Gastroesophageal sphincter (tissue), 3 donors: ENCODE results near the gene CHKB.

Experiments
- EP300 ChIP-seq: sonication (generic); formaldehyde crosslinking; IDR thresholded peaks from one replicate; pipeline ENCODE4 v1.6.1; 2017; ENCODE audit warnings: antibody characterized with exemption, mild to moderate bottlenecking
- TF ChIP-seq, protein P1 (sequence below), 4 experiments: fragments of 200-600 bp in 2 of 4; fragments of 450-650 bp in 2 of 4; sonication (generic) in 1 of 4; IDR thresholded peaks; one replicate each; pipeline ENCODE4 v1.5.1; 2017 to 2019; ENCODE audit warnings: antibody characterized with exemption in 4 of 4, mild to moderate bottlenecking in 2 of 4, moderate library complexity in 2 of 4

GRCh38 chr22:50577697-50577986, 5.0 kb downstream of the CHKB start:
- TF ChIP-seq EP300 = no peak
- TF ChIP-seq, protein P1, sequence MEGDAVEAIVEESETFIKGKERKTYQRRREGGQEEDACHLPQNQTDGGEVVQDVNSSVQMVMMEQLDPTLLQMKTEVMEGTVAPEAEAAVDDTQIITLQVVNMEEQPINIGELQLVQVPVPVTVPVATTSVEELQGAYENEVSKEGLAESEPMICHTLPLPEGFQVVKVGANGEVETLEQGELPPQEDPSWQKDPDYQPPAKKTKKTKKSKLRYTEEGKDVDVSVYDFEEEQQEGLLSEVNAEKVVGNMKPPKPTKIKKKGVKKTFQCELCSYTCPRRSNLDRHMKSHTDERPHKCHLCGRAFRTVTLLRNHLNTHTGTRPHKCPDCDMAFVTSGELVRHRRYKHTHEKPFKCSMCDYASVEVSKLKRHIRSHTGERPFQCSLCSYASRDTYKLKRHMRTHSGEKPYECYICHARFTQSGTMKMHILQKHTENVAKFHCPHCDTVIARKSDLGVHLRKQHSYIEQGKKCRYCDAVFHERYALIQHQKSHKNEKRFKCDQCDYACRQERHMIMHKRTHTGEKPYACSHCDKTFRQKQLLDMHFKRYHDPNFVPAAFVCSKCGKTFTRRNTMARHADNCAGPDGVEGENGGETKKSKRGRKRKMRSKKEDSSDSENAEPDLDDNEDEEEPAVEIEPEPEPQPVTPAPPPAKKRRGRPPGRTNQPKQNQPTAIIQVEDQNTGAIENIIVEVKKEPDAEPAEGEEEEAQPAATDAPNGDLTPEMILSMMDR (IDR thresholded peaks at IDR 0.05) = no peak
